CD14-positive monocyte (primary cell): Measurements from ENCODE around the gene SPSB1. TPM values are rescaled to one million over a fixed set of nuclear protein-coding genes. Genes with fewer than 3 reads are reported as not detected.

ENCODE experiments used
- DNase-seq, 3 donors: peaks; one replicate each; pipeline ENCODE4 v3.0.0-alpha.2; 2011 to 2022
- H2AFZ ChIP-seq: 2 replicates; pipeline ENCODE4 v1.6.0; 2012; ENCODE audit warnings: mild to moderate bottlenecking, low read depth, low read length, inconsistent platforms; ENCODE audit not compliant: insufficient read depth, poor library complexity, severe bottlenecking
- H3K27ac ChIP-seq, 2 donors: 1 replicate in 1 of 2; 2 replicates in 1 of 2; pipeline ENCODE4 v1.5.1; 2012 to 2013; ENCODE audit warnings: low read length in 2 of 2, control low read depth in 1 of 2, inconsistent platforms in 1 of 2, low read depth in 1 of 2, mild to moderate bottlenecking in 1 of 2
- H3K27me3 ChIP-seq, 2 donors: one replicate each; pipeline versions ENCODE4 v1.6.0 to v1.6.1; 2011 to 2013; ENCODE audit warnings: low read length in 2 of 2; ENCODE audit not compliant: control insufficient read depth in 2 of 2, insufficient read depth in 2 of 2
- H3K36me3 ChIP-seq, 2 donors: replicated peaks in 1 of 2; 1 replicate in 1 of 2; 2 replicates in 1 of 2; pipeline versions ENCODE4 v1.5.1 to v1.6.1; 2012 to 2013; ENCODE audit warnings: low read length in 2 of 2, control low read depth in 1 of 2, inconsistent platforms in 1 of 2, mild to moderate bottlenecking in 1 of 2; ENCODE audit not compliant: insufficient read depth in 2 of 2, control insufficient read depth in 1 of 2
- H3K4me1 ChIP-seq, 2 donors: 1 replicate in 1 of 2; 2 replicates in 1 of 2; pipeline versions ENCODE4 v1.5.1 to v1.6.1; 2012 to 2013; ENCODE audit warnings: low read length in 2 of 2, control low read depth in 1 of 2, inconsistent platforms in 1 of 2, mild to moderate bottlenecking in 1 of 2, moderate library complexity in 1 of 2; ENCODE audit not compliant: insufficient read depth in 2 of 2, control insufficient read depth in 1 of 2
- H3K4me2 ChIP-seq: replicated peaks from 2 replicates; pipeline ENCODE3; 2012; ENCODE audit warnings: low read length, moderate library complexity, mild to moderate bottlenecking; ENCODE audit not compliant: poor library complexity, severe bottlenecking; ENCODE audit errors: extremely low read depth
- H3K4me3 ChIP-seq, 3 experiments: fragments of 200-600 bp in 1 of 3; sonication (generic) in 1 of 3; replicated peaks in 1 of 3; 1 replicate in 2 of 3; 2 replicates in 1 of 3; pipeline ENCODE4 v1.5.1; 2011 to 2013; ENCODE audit warnings: low read length in 3 of 3, mild to moderate bottlenecking in 3 of 3, control low read depth in 2 of 3, low read depth in 2 of 3, inconsistent platforms in 1 of 3, moderate library complexity in 1 of 3
- H3K79me2 ChIP-seq: 2 replicates; pipeline ENCODE4 v1.6.0; 2012; ENCODE audit warnings: mild to moderate bottlenecking, control low read depth, inconsistent platforms, low read length, moderate library complexity; ENCODE audit not compliant: insufficient read depth
- H3K9ac ChIP-seq: 2 replicates; pipeline ENCODE4 v1.6.0; 2017; ENCODE audit warnings: low read length, mild to moderate bottlenecking; ENCODE audit not compliant: insufficient read depth, poor library complexity, severe bottlenecking
- H3K9me3 ChIP-seq, 2 donors: replicated peaks in 1 of 2; 1 replicate in 1 of 2; 2 replicates in 1 of 2; pipeline versions ENCODE4 v1.5.1 to v1.6.1; 2012 to 2013; ENCODE audit warnings: low read length in 2 of 2, control low read depth in 1 of 2; ENCODE audit not compliant: control insufficient read depth in 1 of 2, insufficient read depth in 1 of 2
- H4K20me1 ChIP-seq: 2 replicates; pipeline ENCODE4 v1.6.0; 2012; ENCODE audit warnings: mild to moderate bottlenecking, low read length, control low read depth, moderate library complexity; ENCODE audit not compliant: insufficient read depth
- H3K27ac Mint-ChIP-seq, 7 donors: one replicate each; pipeline ENCODE4 v1.8.0; 2020; ENCODE audit warnings: mild to moderate bottlenecking in 7 of 7, mixed read lengths in 7 of 7, moderate library complexity in 6 of 7, inconsistent platforms in 2 of 7
- H3K27me3 Mint-ChIP-seq, 3 donors: one replicate each; pipeline ENCODE4 v1.8.0; 2021 to 2022; ENCODE audit warnings: low read depth in 3 of 3, mild to moderate bottlenecking in 3 of 3, mixed read lengths in 3 of 3, moderate library complexity in 3 of 3, inconsistent platforms in 1 of 3
- H3K36me3 Mint-ChIP-seq, 2 donors: one replicate each; pipeline ENCODE4 v1.8.0; 2020; ENCODE audit warnings: mixed read lengths in 2 of 2, inconsistent platforms in 1 of 2, mild to moderate bottlenecking in 1 of 2
- H3K4me1 Mint-ChIP-seq: one replicate; pipeline ENCODE4 v1.8.0; 2020; ENCODE audit warnings: mild to moderate bottlenecking, mixed read lengths
- H3K4me3 Mint-ChIP-seq, 2 donors: one replicate each; pipeline ENCODE4 v1.8.0; 2020; ENCODE audit warnings: mild to moderate bottlenecking in 2 of 2, mixed read lengths in 2 of 2, moderate library complexity in 1 of 2
- H3K9me3 Mint-ChIP-seq, 7 donors: one replicate each; pipeline ENCODE4 v1.8.0; 2020 to 2022; ENCODE audit warnings: mixed read lengths in 7 of 7, mild to moderate bottlenecking in 6 of 7, moderate library complexity in 6 of 7, inconsistent platforms in 2 of 7
- WGBS: methylation state at CpG from one replicate; pipeline ENCODE4 v1.1.5; 2013; ENCODE audit warnings: missing lambda C conversion rate; ENCODE audit not compliant: insufficient coverage; 5-methylcytosine and 5-hydroxymethylcytosine counted together
- intact Hi-C, 2 donors: fragments of 100-400 bp; cut with micrococcal nuclease; formaldehyde crosslinking; loops; one replicate each; pipeline versions ENCODE4 v1.15.0 to v1.15.1; 2023
- polyA plus RNA-seq, 3 donors: library from polyadenylated mRNA; depleted of rRNA in 1 of 3; unstranded in 2 of 3; stranded (reverse) in 1 of 3; fragments of 300-500 nt in 2 of 3; fragments of >200 nt in 1 of 3; fragmentation: Illumina TruSeq in 2 of 3; gene quantifications; 1 replicate in 2 of 3; 2 replicates in 1 of 3; pipeline ENCODE4 v1.2.3, GENCODE V29; 2012 to 2021
- TF ChIP-seq, protein P1 (sequence below): fragments of 200-600 bp; IDR thresholded peaks from one replicate; pipeline ENCODE4 v1.8.0; 2022; ENCODE audit warnings: antibody characterized with exemption, mild to moderate bottlenecking

Gene SPSB1
- polyA plus RNA-seq, 3 donors = 0.15 to 1.2 (median 0.29) TPM

DNA sequence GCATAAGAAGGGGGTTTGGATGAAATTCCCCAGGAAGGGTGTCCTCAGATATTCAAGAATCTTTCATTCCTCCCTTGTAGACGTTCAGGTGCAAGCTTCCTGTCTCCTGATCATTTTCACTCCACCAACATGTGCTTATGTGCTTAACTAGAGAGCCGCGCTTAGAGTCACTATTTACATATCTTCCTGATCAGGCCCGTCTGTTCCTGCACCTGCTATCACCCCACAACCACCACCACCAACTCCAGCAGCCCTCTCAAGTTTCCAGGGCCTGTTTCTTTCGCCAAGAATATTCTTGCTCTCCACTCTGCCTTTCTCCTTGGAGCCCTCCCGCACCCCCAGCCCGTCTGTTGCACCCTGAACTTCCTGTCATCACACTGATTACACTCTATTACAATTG lies 113.4 kb downstream of the SPSB1 start:
- H3K4me1 Mint-ChIP-seq = no peaks in the 10 kb centered on the region
- H3K27me3 Mint-ChIP-seq = peaks cover 1 to 4% (median 3%) of the 10 kb centered on the region in 3 donors
- TF ChIP-seq, protein P1, sequence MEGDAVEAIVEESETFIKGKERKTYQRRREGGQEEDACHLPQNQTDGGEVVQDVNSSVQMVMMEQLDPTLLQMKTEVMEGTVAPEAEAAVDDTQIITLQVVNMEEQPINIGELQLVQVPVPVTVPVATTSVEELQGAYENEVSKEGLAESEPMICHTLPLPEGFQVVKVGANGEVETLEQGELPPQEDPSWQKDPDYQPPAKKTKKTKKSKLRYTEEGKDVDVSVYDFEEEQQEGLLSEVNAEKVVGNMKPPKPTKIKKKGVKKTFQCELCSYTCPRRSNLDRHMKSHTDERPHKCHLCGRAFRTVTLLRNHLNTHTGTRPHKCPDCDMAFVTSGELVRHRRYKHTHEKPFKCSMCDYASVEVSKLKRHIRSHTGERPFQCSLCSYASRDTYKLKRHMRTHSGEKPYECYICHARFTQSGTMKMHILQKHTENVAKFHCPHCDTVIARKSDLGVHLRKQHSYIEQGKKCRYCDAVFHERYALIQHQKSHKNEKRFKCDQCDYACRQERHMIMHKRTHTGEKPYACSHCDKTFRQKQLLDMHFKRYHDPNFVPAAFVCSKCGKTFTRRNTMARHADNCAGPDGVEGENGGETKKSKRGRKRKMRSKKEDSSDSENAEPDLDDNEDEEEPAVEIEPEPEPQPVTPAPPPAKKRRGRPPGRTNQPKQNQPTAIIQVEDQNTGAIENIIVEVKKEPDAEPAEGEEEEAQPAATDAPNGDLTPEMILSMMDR = no peak
- H3K4me2 ChIP-seq = no peak overlapping the region
- intact Hi-C loops = no loop called here
- no peaks in the 10 kb centered on the region for H3K36me3 Mint-ChIP-seq
- WGBS = 34% methylated on average over 7 of the region's 7 CpGs
- H3K79me2 ChIP-seq = no peaks in the 10 kb centered on the region
- no peaks in the 10 kb centered on the region for H4K20me1 ChIP-seq
- no peak overlapping the region for H3K4me3 Mint-ChIP-seq
- peaks cover 0 to 6% (median 2%) of the 10 kb centered on the region in 7 donors for H3K9me3 Mint-ChIP-seq
- H3K27ac ChIP-seq = no peak overlapping the region
- H3K36me3 ChIP-seq = no peaks in the 10 kb centered on the region
- H3K27ac Mint-ChIP-seq = no peak overlapping the region
- DNase-seq = no peak
- no peaks in the 10 kb centered on the region for H3K4me1 ChIP-seq
- no peaks in the 10 kb centered on the region for H3K27me3 ChIP-seq
- no peak overlapping the region for H3K4me3 ChIP-seq
- no peaks in the 10 kb centered on the region for H3K9me3 ChIP-seq
- no peak overlapping the region for H3K9ac ChIP-seq
- no peak overlapping the region for H2AFZ ChIP-seq

DNA sequence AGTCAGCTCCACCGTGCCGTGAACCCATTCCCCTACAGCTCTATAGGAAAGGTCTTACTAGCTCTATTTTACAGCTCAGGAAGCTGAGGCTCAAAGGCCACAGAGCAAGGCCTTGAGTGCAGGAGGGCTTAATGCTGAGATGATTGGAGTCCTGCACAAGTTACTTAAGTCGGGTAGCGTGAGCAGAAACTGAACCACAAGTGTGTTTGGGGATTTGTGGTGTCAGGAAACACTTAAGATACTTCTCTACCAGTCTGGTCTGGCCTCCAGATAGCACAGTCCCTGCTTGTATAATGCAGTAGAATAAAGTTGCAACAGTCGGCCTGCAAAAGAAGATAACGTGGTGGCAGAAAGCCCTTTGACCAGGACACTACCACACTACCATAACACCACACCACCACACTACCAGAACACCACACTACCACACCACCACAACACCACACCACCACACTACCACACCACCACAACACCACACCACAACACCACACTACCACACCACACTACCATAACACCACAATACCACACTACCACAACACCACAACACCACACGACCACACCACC lies 118.1 kb downstream of the SPSB1 start:
- Mint-ChIP-seq H3K36me3 (no peaks in the 10 kb centered on the region), H3K27me3 (no peaks in the 10 kb centered on the region), H3K27ac (peak overlapping the region in 5 of 7 donors; percentile 2 to 82 (median 26)), H3K4me1 (peaks cover 3% of the 10 kb centered on the region), H3K9me3 (peaks cover 0 to 13% (median 2%) of the 10 kb centered on the region in 7 donors), H3K4me3 (no peak overlapping the region)
- Histone ChIP-seq H3K27me3 (no peaks in the 10 kb centered on the region), H3K27ac (peak overlapping the region in 1 of 2 donors; percentile 31), H4K20me1 (no peaks in the 10 kb centered on the region), H3K4me3 (no peak overlapping the region), H3K4me1 (no peaks in the 10 kb centered on the region), H3K79me2 (no peaks in the 10 kb centered on the region), H3K4me2 (no peak overlapping the region), H3K9ac (no peak overlapping the region), H3K9me3 (no peaks in the 10 kb centered on the region), H3K36me3 (no peaks in the 10 kb centered on the region), H2AFZ (no peak overlapping the region)
- TF ChIP-seq, protein P1 = no peak
- 47% methylated on average over 2 of the region's 7 CpGs for WGBS
- intact Hi-C loops = no loop called here
- DNase-seq = no peak
